Measurements from ENCODE around the gene C1orf50.
"Not testable (repeated sequence)": the region's sequence is repeated elsewhere in the genome, so short reads cannot be mapped to it uniquely, and the experiment has no call there.

C1orf50 gene

DNA sequence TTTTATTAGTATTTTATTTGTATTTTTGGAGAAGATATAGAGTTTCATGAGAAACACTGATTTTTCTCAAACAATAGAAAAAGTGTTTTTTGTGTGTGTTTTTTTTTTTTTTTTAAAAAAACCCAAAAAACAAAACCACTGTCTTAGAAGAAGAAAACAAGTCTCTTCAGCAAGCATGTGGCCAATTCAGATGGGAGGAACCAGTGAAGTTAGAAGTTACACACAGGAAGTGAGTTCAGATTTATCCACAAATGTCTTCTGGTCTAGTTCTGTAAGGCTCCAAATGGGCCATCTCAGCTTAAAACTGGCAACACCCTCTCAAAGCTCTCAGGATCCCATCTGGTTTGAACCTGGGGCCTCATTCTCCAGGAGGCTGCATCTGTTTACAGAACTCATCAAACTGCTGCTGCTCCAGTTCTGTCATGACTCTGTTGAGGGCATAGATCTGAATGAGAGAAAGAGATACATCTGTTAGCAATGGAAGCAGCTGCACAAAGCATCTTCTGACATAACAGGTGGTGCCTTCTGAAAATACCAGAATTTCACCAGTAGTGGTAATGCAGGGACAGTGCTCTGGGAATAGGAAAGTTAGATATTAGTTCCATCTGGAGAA, 40.1 kb downstream of the C1orf50 start:
- no peak for DNase-seq

DNA sequence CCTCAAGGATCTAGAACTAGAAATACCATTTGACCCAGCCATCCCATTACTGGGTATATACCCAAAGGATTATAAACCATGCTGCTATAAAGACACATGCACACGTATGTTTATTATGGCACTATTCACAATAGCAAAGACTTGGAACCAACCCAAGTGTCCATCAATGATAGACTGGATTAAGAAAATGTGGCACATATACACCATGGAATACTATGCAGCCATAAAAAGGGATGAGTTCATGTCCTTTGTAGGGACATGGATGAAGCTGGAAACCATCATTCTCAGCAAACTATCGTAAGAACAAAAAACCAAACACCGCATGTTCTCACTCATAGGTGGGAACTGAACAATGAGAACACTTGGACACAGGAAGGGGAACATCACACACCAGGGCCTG, 47.8 kb downstream of the C1orf50 start:
- not testable (repeated sequence) for DNase-seq

DNA sequence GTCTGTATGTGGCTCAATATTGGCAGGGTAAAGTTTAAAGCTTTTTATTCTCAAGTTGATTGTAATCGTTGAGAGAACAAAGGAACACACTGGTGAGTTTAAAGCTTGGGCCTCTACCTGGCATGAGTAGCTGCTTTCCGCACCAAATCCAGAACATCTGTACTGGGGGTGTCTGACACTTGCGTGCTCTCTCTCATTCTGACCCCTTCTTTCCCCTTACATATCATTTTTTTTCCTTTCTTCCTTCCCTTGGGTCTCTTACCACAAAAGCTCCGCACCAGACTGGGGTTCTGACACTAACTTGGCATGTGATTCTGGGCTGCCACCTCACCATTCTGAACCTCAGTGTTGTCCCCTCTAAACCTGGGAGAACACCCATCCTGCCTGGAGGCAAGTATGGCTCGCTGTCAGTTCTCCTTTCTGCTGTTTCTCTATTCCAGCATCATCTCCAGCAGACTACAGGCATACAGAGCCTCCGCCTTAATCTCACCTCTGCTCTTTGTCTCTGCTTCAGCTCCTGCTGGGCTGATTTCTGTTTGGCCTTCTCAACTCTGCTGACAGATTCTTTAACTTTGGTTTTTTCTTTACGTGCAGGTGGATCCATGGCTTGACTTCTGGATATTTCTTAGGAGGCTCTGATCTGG, 49.0 kb downstream of the C1orf50 start:
- no peak for DNase-seq

DNA sequence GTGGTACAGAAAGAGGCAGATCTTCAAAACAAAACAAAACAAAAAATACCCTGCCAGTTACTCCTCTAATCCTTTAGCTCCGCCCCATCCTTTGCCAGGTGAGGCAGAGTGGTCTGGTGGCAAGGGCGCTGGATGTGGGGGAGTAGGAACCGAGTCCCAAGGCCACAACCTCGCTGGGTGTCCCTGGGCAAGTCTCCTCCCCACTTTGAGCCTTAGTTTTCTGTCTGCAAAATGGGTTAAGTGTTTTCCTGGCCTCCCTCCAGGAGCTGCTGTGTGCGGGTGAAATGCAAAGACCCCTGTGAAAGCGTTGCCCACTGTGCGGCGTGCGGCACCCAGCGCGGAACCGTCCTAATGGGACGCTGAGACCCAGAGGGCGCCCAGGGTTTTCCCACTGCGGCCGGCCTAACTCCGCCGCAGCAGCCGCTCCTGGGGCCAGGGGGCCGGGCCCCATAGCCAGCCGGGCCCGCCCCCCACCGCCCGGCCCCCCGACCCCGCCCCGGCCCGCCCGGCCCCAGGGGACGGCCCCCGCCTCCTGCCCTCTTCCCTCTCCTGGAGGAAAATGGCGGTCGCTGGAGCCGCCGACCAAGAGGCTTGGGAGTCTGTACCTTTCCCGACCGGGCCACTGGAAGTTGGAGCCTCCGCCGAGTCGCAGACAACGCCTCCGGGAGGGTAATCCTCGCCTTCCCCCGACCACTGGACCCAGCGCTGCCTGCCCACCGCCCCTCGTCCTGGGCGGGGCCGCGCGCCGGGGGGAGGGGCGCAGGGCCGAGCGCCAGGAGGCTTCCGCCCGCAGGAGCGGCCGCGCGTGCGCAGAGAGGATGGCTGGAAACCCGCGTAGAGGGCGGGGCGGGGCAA, 49.8 kb downstream of the C1orf50 start, which contains the start of the genes ERMAP and SVBP:
ERMAP (plus strand) TSS at position 538 of the 855 bp plus-strand sequence. CDS start 13,327 bp downstream, outside the sequence.
SVBP (minus strand) TSS at position 813 of the 855 bp plus-strand sequence. CDS start 853 bp downstream, outside the sequence.
- DNase-seq = peak; percentile 94

DNA sequence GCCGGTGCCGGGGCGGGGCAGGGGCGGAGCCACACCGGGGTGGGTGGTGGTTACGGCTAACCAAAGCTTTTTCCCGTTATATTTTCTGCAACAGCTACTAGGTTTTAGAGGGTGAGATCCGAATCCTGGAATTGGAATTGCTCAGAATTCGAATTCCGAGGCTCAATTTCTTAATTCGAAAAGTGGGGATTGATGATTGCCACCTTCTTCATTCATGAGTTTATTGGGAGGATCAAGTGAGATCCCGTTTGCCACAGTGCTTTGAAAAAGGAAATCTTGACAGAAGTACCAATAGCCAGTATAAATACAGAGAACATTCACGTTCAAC, 50.4 kb downstream of the C1orf50 start:
- DNase-seq = no peak

DNA sequence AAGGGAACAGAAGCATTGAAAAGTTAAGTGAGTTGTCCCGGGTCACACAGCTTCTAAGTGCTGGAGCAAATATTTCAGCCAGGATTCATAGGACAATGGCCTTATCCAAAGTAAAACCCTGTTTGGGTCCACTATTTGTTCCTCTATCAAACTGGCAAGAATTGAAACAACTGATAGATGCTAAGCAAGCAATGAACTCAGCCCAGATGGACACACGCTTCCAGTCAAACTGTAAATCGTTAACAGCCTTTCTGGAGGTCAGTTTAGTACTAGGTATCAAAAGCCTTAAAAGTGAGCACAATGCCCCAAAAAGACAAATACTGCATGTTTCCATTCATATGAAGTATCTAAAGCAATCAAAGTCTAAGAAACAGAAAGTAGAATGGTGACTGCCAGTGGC, 50.9 kb downstream of the C1orf50 start:
- DNase-seq = no peak

DNA sequence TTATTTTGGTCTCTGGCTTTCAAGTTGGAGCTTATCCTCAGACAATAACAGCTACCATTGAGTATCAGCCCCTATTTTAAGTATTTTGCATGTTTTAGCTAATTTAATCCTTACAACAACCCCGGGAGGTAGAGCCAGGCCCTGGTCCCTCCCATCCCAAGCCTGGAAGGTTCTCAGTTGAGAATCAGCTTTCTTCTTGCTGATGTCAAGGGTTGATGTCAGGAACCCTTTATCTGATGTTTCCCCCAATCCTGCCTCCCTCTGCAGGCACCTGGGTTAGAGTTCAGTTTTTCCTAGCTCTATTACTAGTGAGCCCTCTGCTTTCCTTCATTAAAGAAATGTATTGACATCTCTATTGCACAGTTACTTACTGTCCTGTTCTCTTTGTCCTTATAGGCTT, 53.8 kb downstream of the C1orf50 start:
- DNase-seq = no peak

DNA sequence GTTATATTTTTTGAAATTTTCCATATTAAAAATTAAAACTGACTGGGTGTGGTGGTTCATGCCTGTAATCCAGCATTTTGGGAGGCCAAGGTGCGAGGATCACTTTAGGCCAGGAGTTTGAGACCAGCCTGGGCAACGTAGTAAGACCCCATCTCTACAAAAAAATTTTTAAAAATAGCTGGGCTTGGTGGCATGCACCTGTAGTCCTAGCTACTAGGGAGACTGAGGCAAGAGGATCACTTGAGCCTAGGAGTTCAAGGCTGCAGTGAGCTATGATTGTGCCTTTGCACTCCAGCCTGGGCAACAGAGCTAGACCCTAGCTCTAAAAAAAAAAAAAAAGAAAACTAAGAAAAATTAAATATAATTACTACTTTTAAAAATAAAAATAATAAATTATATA, 54.6 kb downstream of the C1orf50 start:
- no peak for DNase-seq

DNA sequence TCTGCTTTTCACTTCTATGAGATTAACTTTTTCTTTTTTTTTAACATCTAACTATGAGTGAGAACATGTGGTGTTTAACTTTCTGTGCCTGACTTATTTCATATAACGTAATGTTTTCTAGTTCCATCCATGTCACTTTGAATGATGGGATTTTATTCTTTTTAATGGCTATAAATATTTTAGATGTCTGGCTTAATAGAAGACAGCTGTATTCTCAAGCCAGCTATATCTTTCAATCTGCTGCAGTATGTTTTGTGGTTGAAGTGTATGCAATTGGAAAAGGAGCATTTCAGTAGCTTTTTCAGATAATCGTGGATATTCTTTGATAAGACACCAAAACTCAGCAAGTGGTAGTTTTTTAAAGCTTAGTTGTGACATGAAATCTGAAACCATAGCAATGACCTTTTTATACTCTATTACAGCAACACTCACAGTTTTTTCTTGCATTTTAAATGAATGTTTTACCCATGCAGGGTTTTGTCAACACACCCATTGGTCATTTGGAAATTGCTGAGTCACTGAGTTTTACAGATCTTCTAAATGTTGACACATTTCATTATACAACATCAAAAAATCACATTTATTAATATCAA, 55.8 kb downstream of the C1orf50 start:
- DNase-seq = no peak

DNA sequence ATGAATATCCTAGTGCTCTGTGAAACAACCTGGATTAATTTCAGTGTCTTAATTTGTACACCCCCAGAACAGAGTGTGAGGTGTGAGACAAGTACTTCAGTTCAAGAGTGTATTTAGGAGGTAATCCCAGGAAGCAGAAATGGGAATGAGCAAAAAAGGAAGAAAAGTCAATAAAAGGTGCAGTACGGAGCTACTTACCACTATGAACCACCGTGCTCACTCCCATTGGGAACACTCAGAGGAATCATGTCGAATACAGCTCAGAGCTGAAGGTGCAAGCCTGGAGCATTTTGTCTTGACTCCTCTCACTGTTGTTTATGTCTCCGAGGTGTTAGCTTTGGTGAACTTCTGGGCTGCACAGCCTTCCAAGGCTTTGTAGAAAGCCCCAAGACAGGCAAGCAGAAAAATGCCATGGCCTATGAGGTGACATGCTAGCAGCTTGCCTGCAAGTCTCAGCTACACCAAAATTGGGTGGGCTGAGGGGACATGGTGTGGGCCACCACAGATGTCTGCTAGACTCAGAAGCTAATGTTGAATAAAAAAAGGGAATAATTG, 57.5 kb downstream of the C1orf50 start:
- no peak for DNase-seq

DNA sequence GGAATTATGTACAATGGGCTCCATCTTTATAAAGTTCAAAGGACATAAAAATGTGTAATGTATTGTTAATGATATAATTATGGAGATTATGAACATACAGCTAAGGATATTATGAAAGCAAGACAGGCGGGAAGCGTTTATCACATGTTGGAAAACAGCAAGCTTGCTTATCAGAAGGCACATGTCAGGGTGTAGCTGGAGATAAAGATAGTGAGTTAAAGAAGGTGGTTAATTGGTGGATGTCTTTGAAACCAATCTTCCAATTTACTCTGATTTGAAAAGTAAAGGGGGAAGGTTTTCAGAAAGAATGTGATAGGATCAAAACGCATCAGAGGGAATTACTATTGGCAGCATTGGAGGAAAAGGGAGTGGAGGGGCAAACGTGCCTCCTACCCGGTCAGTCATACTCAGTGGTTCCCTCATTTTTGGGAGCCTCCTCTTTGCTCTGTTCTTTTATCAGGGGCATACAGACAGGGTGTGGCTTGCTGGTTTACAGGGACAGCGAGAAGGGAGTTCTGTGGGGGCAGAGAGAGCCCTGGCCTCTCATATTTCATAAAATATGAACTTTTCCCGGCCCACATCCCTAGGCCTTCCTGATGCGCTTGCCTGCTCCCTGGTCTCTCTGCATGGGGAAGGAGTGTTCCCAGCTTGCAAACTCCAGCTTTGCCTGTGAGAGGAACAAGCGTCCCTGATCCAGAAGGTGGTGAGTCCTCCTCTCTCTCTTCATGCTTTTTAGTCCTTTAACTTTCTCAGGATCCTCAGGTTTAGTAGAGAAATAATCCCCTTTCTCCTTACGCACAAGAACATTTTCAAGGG, 58.2 kb downstream of the C1orf50 start:
- DNase-seq = no peak
